Panc1 (cell line): ENCODE results near the gene FKBP3. TPM values are rescaled to one million over a fixed set of nuclear protein-coding genes. Genes with fewer than 3 reads are reported as not detected.

ENCODE experiments used
- ATAC-seq: fragments of 200-7000 bp; cut with Tn5 transposase; 2 replicates; pipeline ENCODE4 v1.9.1; 2020; ENCODE audit warnings: mild to moderate bottlenecking, moderate library complexity
- BruUV-seq: library from RNA; stranded (reverse); fragments of 400-500 nt; replicated peaks from 2 replicates; lab custom pipeline; 2021; lab: Mats Ljungman, UMichigan
- CTCF ChIA-PET: fragments of 300-600 bp; sonication (Branson Sonifier 250); formaldehyde crosslinking; loops from one replicate; lab custom pipeline; 2022; ENCODE audit warnings: antibody characterized with exemption; lab: Charles Lee
- POLR2A ChIA-PET: fragments of 300-600 bp; sonication (Branson Sonifier 250); formaldehyde crosslinking; loops from one replicate; lab custom pipeline; 2022; ENCODE audit warnings: antibody characterized with exemption; lab: Charles Lee
- DNase-seq: peaks from one replicate; pipeline ENCODE4 v3.0.0-alpha.2; 2010; ENCODE audit warnings: low read depth, low spot score
- H3K27ac ChIP-seq: 2 replicates; pipeline ENCODE4 v1.5.1; 2011; ENCODE audit warnings: mild to moderate bottlenecking, low read length, inconsistent platforms
- H3K27me3 ChIP-seq: fragments of 200-500 bp; sonication (Bioruptor generic); 2 replicates; pipeline ENCODE4 v1.6.0; 2014; ENCODE audit warnings: low read length, inconsistent platforms; ENCODE audit not compliant: control insufficient read depth, insufficient read depth
- H3K36me3 ChIP-seq: fragments of 200-500 bp; sonication (Bioruptor generic); 2 replicates; pipeline ENCODE4 v1.5.1; 2014; ENCODE audit warnings: inconsistent platforms, mild to moderate bottlenecking, low read length, moderate library complexity; ENCODE audit not compliant: control insufficient read depth, insufficient read depth
- H3K4me1 ChIP-seq: 2 replicates; pipeline ENCODE4 v1.5.1; 2011; ENCODE audit warnings: inconsistent platforms, mild to moderate bottlenecking, low read length, moderate library complexity; ENCODE audit not compliant: control insufficient read depth, insufficient read depth
- H3K4me3 ChIP-seq, 2 experiments: 2 replicates each; pipeline ENCODE4 v1.5.1; 2011 to 2012; ENCODE audit warnings: low read depth in 2 of 2, low read length in 2 of 2, mild to moderate bottlenecking in 2 of 2, inconsistent platforms in 1 of 2, moderate library complexity in 1 of 2
- H3K9me3 ChIP-seq: fragments of 200-500 bp; sonication (Bioruptor generic); 2 replicates; pipeline ENCODE4 v1.5.1; 2014; ENCODE audit warnings: low read depth, mild to moderate bottlenecking, inconsistent platforms, low read length, moderate library complexity; ENCODE audit not compliant: control insufficient read depth, insufficient read depth
- POLR2AphosphoS5 ChIP-seq: IDR thresholded peaks from 2 replicates; pipeline ENCODE4 v1.6.1; 2012; ENCODE audit warnings: mild to moderate bottlenecking, low read depth, low read length, moderate library complexity
- SIN3A ChIP-seq: IDR thresholded peaks from 2 replicates; pipeline ENCODE4 v1.6.1; 2012; ENCODE audit warnings: low read depth, mild to moderate bottlenecking, low read length, moderate library complexity, borderline replicate concordance; ENCODE audit not compliant: insufficient read depth
- TCF7L2 ChIP-seq: IDR thresholded peaks from 2 replicates; pipeline ENCODE4 v1.6.1; 2011; ENCODE audit warnings: mild to moderate bottlenecking, low read depth, low read length, inconsistent platforms
- in situ Hi-C: cut with HindIII; loops from 2 replicates; pipeline ENCODE4 v1.10.0; 2016; ENCODE audit warnings: low sequenced_read_pairs, low pct_unique_long_range_greater_than_20kb
- intact Hi-C: fragments of 100-400 bp; cut with micrococcal nuclease; formaldehyde crosslinking; loops from one replicate; pipeline ENCODE4 v1.10.0; 2022; ENCODE audit not compliant: unreplicated experiment
- total RNA-seq: library from RNA; stranded (reverse); gene quantifications from one replicate; pipeline ENCODE4 v1.2.1, GENCODE V29; 2021; ENCODE audit not compliant: unreplicated experiment
- TF ChIP-seq, protein P1 (sequence below), 2 experiments: IDR thresholded peaks; 2 replicates each; pipeline ENCODE4 v1.6.1; 2011 to 2012; ENCODE audit warnings: low read depth in 2 of 2, control low read depth in 1 of 2, low read length in 1 of 2, mild to moderate bottlenecking in 1 of 2, moderate library complexity in 1 of 2; ENCODE audit not compliant: insufficient read depth in 1 of 2
- TF ChIP-seq, protein P2 (sequence below): fragments of 450-650 bp; IDR thresholded peaks from 2 replicates; pipeline ENCODE4 v1.5.1; 2017; ENCODE audit warnings: mild to moderate bottlenecking

Gene FKBP3
- total RNA-seq, 1 experiment from 2014 or later: 47.4 TPM

DNA sequence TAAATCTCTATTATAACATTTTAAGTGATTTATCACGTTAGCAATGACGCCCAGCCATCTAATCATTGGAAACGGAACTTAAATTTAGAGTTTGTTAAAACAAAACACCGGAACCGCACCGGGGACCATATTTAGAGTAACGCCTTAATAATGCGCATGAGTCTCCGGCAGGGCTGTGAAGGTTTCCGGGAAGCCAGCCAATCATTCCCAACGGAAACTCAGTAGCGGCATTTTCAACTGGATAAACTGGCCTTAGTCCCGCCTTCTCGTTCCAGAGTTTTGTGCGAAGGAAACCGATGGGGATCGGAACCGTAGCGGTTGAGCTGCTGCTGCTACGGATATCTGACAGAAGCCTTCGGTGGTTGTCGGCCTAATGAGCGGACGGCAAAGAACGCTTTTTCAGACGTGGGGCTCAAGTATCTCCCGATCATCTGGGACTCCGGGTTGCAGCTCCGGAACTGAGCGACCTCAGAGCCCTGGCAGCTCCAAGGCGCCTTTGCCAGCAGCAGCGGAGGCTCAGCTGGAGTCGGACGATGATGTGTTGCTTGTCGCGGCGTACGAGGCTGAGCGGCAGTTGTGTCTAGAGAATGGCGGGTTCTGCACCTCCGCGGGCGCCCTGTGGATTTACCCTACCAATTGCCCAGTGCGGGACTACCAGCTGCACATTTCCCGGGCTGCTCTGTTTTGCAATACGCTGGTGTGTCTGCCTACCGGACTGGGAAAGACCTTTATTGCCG is 1.5 kb upstream of the FKBP3 start, which contains the start of gene FANCM:
FANCM (plus strand) TSS at position 272 of the 737 bp plus-strand sequence; CDS start at position 374, 102 bp downstream.
- ATAC-seq (peak; percentile 77), DNase-seq (peak; percentile 92)
- H3K27ac ChIP-seq: peak within 1 kb of the TSS; percentile 96
- in situ Hi-C loops: no loop called here
- H3K4me3 ChIP-seq: peak within 1 kb of the TSS; percentile 71 to 88
- no peak for TF ChIP-seq TCF7L2
- TF ChIP-seq, protein P1, sequence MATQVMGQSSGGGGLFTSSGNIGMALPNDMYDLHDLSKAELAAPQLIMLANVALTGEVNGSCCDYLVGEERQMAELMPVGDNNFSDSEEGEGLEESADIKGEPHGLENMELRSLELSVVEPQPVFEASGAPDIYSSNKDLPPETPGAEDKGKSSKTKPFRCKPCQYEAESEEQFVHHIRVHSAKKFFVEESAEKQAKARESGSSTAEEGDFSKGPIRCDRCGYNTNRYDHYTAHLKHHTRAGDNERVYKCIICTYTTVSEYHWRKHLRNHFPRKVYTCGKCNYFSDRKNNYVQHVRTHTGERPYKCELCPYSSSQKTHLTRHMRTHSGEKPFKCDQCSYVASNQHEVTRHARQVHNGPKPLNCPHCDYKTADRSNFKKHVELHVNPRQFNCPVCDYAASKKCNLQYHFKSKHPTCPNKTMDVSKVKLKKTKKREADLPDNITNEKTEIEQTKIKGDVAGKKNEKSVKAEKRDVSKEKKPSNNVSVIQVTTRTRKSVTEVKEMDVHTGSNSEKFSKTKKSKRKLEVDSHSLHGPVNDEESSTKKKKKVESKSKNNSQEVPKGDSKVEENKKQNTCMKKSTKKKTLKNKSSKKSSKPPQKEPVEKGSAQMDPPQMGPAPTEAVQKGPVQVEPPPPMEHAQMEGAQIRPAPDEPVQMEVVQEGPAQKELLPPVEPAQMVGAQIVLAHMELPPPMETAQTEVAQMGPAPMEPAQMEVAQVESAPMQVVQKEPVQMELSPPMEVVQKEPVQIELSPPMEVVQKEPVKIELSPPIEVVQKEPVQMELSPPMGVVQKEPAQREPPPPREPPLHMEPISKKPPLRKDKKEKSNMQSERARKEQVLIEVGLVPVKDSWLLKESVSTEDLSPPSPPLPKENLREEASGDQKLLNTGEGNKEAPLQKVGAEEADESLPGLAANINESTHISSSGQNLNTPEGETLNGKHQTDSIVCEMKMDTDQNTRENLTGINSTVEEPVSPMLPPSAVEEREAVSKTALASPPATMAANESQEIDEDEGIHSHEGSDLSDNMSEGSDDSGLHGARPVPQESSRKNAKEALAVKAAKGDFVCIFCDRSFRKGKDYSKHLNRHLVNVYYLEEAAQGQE (IDR thresholded peaks at IDR 0.05; ENCODE audit: insufficient read depth in 1 of 2, low read depth in 2 of 2, low read length in 1 of 2): no peak
- TF ChIP-seq POLR2AphosphoS5: peak; percentile 64
- TF ChIP-seq SIN3A: peak; percentile 79; the same call in 1 of the 2 replicates
- peaks cover 4% of the 10 kb centered on the region; the same call in 1 of the 2 replicates for H3K4me1 ChIP-seq
- ChIA-PET POLR2A (interaction anchor here (0.6 to 0.7 kb wide), 2 partner anchors 30 to 57 kb away, joined by 3 read pairs; no protein-coding TSS in a partner anchor), CTCF (no interaction called here)
- no peaks in the 10 kb centered on the region for H3K9me3 ChIP-seq
- no peaks in the 10 kb centered on the region; the same call in 1 of the 2 replicates for H3K36me3 ChIP-seq
- H3K27me3 ChIP-seq: no peaks in the 10 kb centered on the region
- BruUV-seq: TSS peak; percentile 77
- intact Hi-C loops: loop anchor here (10.0 kb wide), 1 partner anchor 171 kb away; the partner anchor contains the start of genes KLHL28 and TOGARAM1

DNA sequence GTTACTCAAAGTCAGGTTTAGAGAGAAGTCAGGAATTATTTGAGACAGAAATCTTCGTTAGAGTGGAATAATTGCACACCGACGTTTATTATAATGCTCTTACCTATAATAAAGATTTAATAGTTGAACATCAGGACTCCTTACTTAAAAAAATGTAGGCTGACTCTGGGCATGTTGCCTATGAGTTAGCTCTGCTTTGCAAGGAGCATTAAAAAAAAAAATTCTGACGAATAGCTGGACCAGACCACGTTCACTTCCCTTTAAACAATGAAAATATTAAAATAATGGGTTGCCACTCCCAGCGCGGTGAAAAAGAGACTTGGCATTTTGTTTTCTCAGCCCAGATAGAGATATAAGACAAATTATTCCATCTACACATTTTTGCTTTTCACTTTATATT is 875 bp upstream of the FKBP3 start:
- Histone ChIP-seq H3K4me1 (peaks cover 4% of the 10 kb centered on the region; the same call in 1 of the 2 replicates), H3K27ac (peak overlapping the region; percentile 96), H3K36me3 (no peaks in the 10 kb centered on the region; the same call in 1 of the 2 replicates), H3K4me3 (peak overlapping the region; percentile 71 to 88), H3K9me3 (no peaks in the 10 kb centered on the region), H3K27me3 (no peaks in the 10 kb centered on the region)
- in situ Hi-C loops (no loop called here), intact Hi-C loops (loop anchor here (10.0 kb wide), 1 partner anchor 170 kb away; the partner anchor contains the start of genes KLHL28 and TOGARAM1)
- ATAC-seq: no peak
- ChIA-PET CTCF (no interaction called here), POLR2A (no interaction called here)
- no TSS peak for BruUV-seq
- TF ChIP-seq, protein P2, sequence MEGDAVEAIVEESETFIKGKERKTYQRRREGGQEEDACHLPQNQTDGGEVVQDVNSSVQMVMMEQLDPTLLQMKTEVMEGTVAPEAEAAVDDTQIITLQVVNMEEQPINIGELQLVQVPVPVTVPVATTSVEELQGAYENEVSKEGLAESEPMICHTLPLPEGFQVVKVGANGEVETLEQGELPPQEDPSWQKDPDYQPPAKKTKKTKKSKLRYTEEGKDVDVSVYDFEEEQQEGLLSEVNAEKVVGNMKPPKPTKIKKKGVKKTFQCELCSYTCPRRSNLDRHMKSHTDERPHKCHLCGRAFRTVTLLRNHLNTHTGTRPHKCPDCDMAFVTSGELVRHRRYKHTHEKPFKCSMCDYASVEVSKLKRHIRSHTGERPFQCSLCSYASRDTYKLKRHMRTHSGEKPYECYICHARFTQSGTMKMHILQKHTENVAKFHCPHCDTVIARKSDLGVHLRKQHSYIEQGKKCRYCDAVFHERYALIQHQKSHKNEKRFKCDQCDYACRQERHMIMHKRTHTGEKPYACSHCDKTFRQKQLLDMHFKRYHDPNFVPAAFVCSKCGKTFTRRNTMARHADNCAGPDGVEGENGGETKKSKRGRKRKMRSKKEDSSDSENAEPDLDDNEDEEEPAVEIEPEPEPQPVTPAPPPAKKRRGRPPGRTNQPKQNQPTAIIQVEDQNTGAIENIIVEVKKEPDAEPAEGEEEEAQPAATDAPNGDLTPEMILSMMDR: no peak
- TF ChIP-seq POLR2AphosphoS5 (no peak), TCF7L2 (no peak)
- no peak for DNase-seq
